GM12878 (cell line): Measurements from ENCODE around the gene SHC3. TPM values are rescaled to one million over a fixed set of nuclear protein-coding genes. Genes with fewer than 3 reads are reported as not detected.

Experiments used
- ATAC-seq: fragments of 200-7000 bp; cut with Tn5 transposase; 3 replicates; pipeline ENCODE4 v1.9.1; 2020; ENCODE audit warnings: mild to moderate bottlenecking, moderate library complexity
- BruUV-seq: library from RNA; stranded (reverse); fragments of 400-500 nt; replicated peaks from 2 replicates; lab custom pipeline; 2021; lab: Mats Ljungman, UMichigan
- CTCF ChIA-PET: fragments of 300-600 bp; sonication (Branson Sonifier 250); formaldehyde crosslinking; extraction: SDS; loops from one replicate; lab custom pipeline; 2021; ENCODE audit warnings: inconsistent platforms; lab: Yijun Ruan, JAX
- POLR2A ChIA-PET: fragments of 350-600 bp; formaldehyde crosslinking; extraction: SDS; loops from one replicate; lab custom pipeline; 2021; ENCODE audit warnings: inconsistent platforms; lab: Charles Lee
- RAD21 ChIA-PET: fragments of 300-600 bp; sonication (Branson Sonifier 250); formaldehyde crosslinking; loops from one replicate; lab custom pipeline; 2023; ENCODE audit warnings: antibody characterized with exemption; ENCODE audit not compliant: unreplicated experiment; lab: Charles Lee
- SMC1A ChIA-PET: fragments of 300-600 bp; sonication (Branson Sonifier 250); formaldehyde crosslinking; loops from one replicate; lab custom pipeline; 2023; ENCODE audit not compliant: unreplicated experiment, uncharacterized antibody; lab: Charles Lee
- DNase-seq: peaks from one replicate; pipeline ENCODE4 v3.0.0-alpha.2; 2011; ENCODE audit warnings: low read depth, low spot score
- FAIRE-seq: peaks from 3 replicates; lab custom pipeline; 2011; peaks lifted over from hg19 to GRCh38; lab: Jason Lieb, UNC
- H2AFZ ChIP-seq: 2 replicates; pipeline ENCODE4 v1.6.0; 2011; ENCODE audit warnings: low read depth, low read length, control low read depth; ENCODE audit not compliant: control insufficient read depth
- H3K27ac ChIP-seq: 2 replicates; pipeline ENCODE4 v1.5.1; 2011; ENCODE audit warnings: control low read depth; ENCODE audit not compliant: control insufficient read depth, insufficient read depth
- H3K27me3 ChIP-seq, 2 experiments: replicated peaks in 1 of 2; 2 replicates each; pipeline versions ENCODE4 v1.6.0 to v1.6.1; 2011; ENCODE audit warnings: low read length in 1 of 2; ENCODE audit not compliant: control insufficient read depth in 2 of 2, insufficient read depth in 2 of 2
- H3K36me3 ChIP-seq, 2 experiments: 2 replicates each; pipeline ENCODE4 v1.5.1; 2011; ENCODE audit warnings: low read length in 1 of 2; ENCODE audit not compliant: control insufficient read depth in 2 of 2, insufficient read depth in 2 of 2
- H3K4me1 ChIP-seq: 2 replicates; pipeline ENCODE4 v1.6.1; 2011; ENCODE audit warnings: mild to moderate bottlenecking, low read length, moderate library complexity, mixed read lengths; ENCODE audit not compliant: control insufficient read depth, insufficient read depth
- H3K4me2 ChIP-seq: 2 replicates; pipeline ENCODE4 v1.6.0; 2011; ENCODE audit warnings: control low read depth; ENCODE audit not compliant: control insufficient read depth, insufficient read depth
- H3K4me3 ChIP-seq: fragments of 200-600 bp; sonication (generic); 2 replicates; pipeline ENCODE4 v1.5.1; 2016
- H3K79me2 ChIP-seq: 2 replicates; pipeline ENCODE4 v1.6.0; 2011; ENCODE audit warnings: low read length; ENCODE audit not compliant: control insufficient read depth, insufficient read depth
- H3K9ac ChIP-seq: 2 replicates; pipeline ENCODE4 v1.8.0; 2011; ENCODE audit warnings: low read length, control low read depth, mixed read lengths; ENCODE audit not compliant: control insufficient read depth, insufficient read depth
- H3K9me3 ChIP-seq: replicated peaks from 3 replicates; pipeline ENCODE4 v1.5.1; 2011; ENCODE audit warnings: mild to moderate bottlenecking, low read length; ENCODE audit not compliant: control insufficient read depth, insufficient read depth
- H4K20me1 ChIP-seq: 2 replicates; pipeline ENCODE4 v1.6.0; 2011; ENCODE audit not compliant: control insufficient read depth, insufficient read depth
- CBX3 ChIP-seq: fragments of 200-600 bp; sonication (generic); IDR thresholded peaks from 2 replicates; pipeline ENCODE4 v1.6.1; 2016; ENCODE audit warnings: low read depth, borderline replicate concordance
- CUX1 ChIP-seq: IDR thresholded peaks from 2 replicates; pipeline ENCODE4 v1.6.1; 2012; ENCODE audit warnings: improper control_type of control experiment, low read depth, low read length; ENCODE audit not compliant: insufficient replicate concordance
- KDM1A ChIP-seq: fragments of 200-600 bp; sonication (generic); IDR thresholded peaks from 2 replicates; pipeline ENCODE4 v1.6.1; 2016; ENCODE audit warnings: borderline replicate concordance
- LARP7 ChIP-seq: fragments of 450-650 bp; IDR thresholded peaks from 2 replicates; pipeline ENCODE4 v1.6.1; 2017; ENCODE audit warnings: mild to moderate bottlenecking
- MTA3 ChIP-seq: IDR thresholded peaks from 2 replicates; pipeline ENCODE4 v1.6.1; 2012; ENCODE audit warnings: low read length, inconsistent platforms, borderline replicate concordance
- MYB ChIP-seq: fragments of 150-350 bp; IDR thresholded peaks from 2 replicates; pipeline ENCODE4 v1.6.1; 2014; ENCODE audit warnings: mild to moderate bottlenecking, low read depth, low read length, borderline replicate concordance
- RAD21 ChIP-seq: IDR thresholded peaks from 2 replicates; pipeline ENCODE4 v1.6.1; 2011; ENCODE audit warnings: mild to moderate bottlenecking, low read depth, low read length, moderate library complexity; ENCODE audit not compliant: insufficient read depth
- RCOR1 ChIP-seq: conservative IDR thresholded peaks from 2 replicates; pipeline ENCODE4 v1.6.1; 2012; ENCODE audit warnings: low read depth, low read length, improper control_type of control experiment
- SIN3A ChIP-seq: IDR thresholded peaks from 2 replicates; pipeline ENCODE4 v1.6.1; 2012; ENCODE audit warnings: low read depth, low read length, improper control_type of control experiment
- SMC3 ChIP-seq: IDR thresholded peaks from 2 replicates; pipeline ENCODE4 v1.6.1; 2011; ENCODE audit warnings: low read length, improper control_type of control experiment, borderline replicate concordance
- TCF7 ChIP-seq: IDR thresholded peaks from 2 replicates; pipeline ENCODE4 v1.6.1; 2014; ENCODE audit warnings: antibody characterized with exemption, borderline replicate concordance
- ZNF217 ChIP-seq: fragments of 450-650 bp; IDR thresholded peaks from 2 replicates; pipeline ENCODE4 v1.6.1; 2017; ENCODE audit warnings: antibody characterized with exemption, mild to moderate bottlenecking
- WGBS: methylation state at CpG from one replicate; pipeline ENCODE4 v1.1.6; 2016; ENCODE audit warnings: low lambda C conversion rate; ENCODE audit not compliant: insufficient replicate concordance, insufficient coverage; ENCODE audit errors: missing lambda C conversion rate; 5-methylcytosine and 5-hydroxymethylcytosine counted together
- in situ Hi-C: fragments of 300-500 bp; cut with MboI; formaldehyde crosslinking; loops from 9 replicates; pipeline ENCODE4 v1.14.3; 2018; ENCODE audit warnings: mixed read lengths
- intact Hi-C: fragments of 100-400 bp; cut with micrococcal nuclease; formaldehyde crosslinking; loops from one replicate; pipeline ENCODE4 v1.14.2; 2022; ENCODE audit not compliant: unreplicated experiment
- polyA plus RNA-seq, 11 experiments: library from polyadenylated mRNA; depleted of rRNA in 4 of 11; unstranded in 6 of 11; stranded (reverse) in 5 of 11; fragments of >200 nt; fragmentation: Nextera tagmentation in 4 of 11; fragmentation: Illumina TruSeq in 1 of 11; extraction: Ambion mirVana in 4 of 11; extraction: Trizol in 1 of 11; gene quantifications; 1 replicate in 1 of 11; 2 replicates in 10 of 11; pipeline versions ENCODE4 v1.2.1 to v1.2.3, GENCODE V29; 2011 to 2016; ENCODE audit warnings: inconsistent platforms in 2 of 11, missing spikeins in 2 of 11, low read depth in 1 of 11
- total RNA-seq, 4 experiments: library from RNA; depleted of rRNA in 3 of 4; stranded (reverse); fragments of >200 nt in 3 of 4; fragmentation: Illumina TruSeq in 1 of 4; extraction: Trizol in 1 of 4; gene quantifications; 2 replicates each; pipeline versions ENCODE4 v1.2.1 to v1.2.3, GENCODE V29; 2013 to 2021
- TF ChIP-seq, protein P1 (sequence below): IDR thresholded peaks from 2 replicates; pipeline ENCODE4 v1.6.1; 2011; ENCODE audit warnings: low read depth, mild to moderate bottlenecking, low read length, moderate library complexity, borderline replicate concordance; ENCODE audit errors: extremely low read depth
- TF ChIP-seq, protein P2 (sequence below): fragments of 150-350 bp; IDR thresholded peaks from 2 replicates; pipeline ENCODE4 v1.6.1; 2014; ENCODE audit warnings: mild to moderate bottlenecking, low read depth, low read length

Gene SHC3
- total and polyA plus RNA-seq, 10 of the 15 experiments (the other 5 are each of a cell fraction or from before 2014, with no cell fraction given), result 0.01 to 0.06 TPM; not detected in 8

DNA sequence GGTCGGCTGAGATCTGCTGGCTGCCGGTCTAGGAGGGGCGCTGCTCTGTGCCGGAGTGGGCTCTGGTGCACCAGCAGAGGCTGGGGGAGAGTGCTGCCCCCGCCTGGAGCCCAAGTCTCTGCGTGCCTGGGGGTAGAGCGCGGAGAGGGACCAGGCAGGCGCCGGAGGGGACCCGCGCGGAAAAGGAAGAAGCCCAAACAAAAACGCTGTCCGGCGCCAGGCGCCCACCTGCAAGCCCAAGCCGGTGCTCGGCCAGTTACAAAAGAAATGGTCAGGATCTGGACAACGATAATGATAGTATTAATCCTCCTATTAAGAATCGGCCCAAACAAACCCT is 187.9 kb downstream of the SHC3 start:
- no peaks in the 10 kb centered on the region for H3K79me2 ChIP-seq
- ChIA-PET SMC1A (no interaction called here), CTCF (no interaction called here), RAD21 (no interaction called here), POLR2A (no interaction called here)
- no peaks in the 10 kb centered on the region for H3K36me3 ChIP-seq
- no peak for TF ChIP-seq ZNF217
- TF ChIP-seq, protein P1, sequence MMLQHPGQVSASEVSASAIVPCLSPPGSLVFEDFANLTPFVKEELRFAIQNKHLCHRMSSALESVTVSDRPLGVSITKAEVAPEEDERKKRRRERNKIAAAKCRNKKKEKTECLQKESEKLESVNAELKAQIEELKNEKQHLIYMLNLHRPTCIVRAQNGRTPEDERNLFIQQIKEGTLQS, result no peak
- TF ChIP-seq TCF7, result no peak
- TF ChIP-seq RAD21, result no peak
- no peak for TF ChIP-seq CBX3
- TF ChIP-seq KDM1A, result no peak
- no peak for TF ChIP-seq SMC3
- no peak for TF ChIP-seq CUX1
- no peak for TF ChIP-seq SIN3A
- TF ChIP-seq LARP7, result no peak
- TF ChIP-seq MYB, result no peak
- no peak for TF ChIP-seq RCOR1
- TF ChIP-seq, protein P2, sequence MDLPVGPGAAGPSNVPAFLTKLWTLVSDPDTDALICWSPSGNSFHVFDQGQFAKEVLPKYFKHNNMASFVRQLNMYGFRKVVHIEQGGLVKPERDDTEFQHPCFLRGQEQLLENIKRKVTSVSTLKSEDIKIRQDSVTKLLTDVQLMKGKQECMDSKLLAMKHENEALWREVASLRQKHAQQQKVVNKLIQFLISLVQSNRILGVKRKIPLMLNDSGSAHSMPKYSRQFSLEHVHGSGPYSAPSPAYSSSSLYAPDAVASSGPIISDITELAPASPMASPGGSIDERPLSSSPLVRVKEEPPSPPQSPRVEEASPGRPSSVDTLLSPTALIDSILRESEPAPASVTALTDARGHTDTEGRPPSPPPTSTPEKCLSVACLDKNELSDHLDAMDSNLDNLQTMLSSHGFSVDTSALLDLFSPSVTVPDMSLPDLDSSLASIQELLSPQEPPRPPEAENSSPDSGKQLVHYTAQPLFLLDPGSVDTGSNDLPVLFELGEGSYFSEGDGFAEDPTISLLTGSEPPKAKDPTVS, result no peak
- no peak for TF ChIP-seq MTA3
- H3K27ac ChIP-seq, result no peak overlapping the region
- in situ Hi-C loops, result no loop called here
- intact Hi-C loops, result loop anchor here (10.0 kb wide), 1 partner anchor 1036 kb away; a partner anchor contains a TSS
- FAIRE-seq (no peak), ATAC-seq (no peak), DNase-seq (no peak)
- peaks cover 1 to 3% of the 10 kb centered on the region in 2 experiments; a peak in 3 of 4 replicates for H3K27me3 ChIP-seq
- no peak overlapping the region for H3K9ac ChIP-seq
- H3K9me3 ChIP-seq, result no peaks in the 10 kb centered on the region
- H4K20me1 ChIP-seq, result no peaks in the 10 kb centered on the region
- BruUV-seq, result no TSS peak
- H2AFZ ChIP-seq, result no peak overlapping the region
- no peak overlapping the region for H3K4me2 ChIP-seq
- H3K4me1 ChIP-seq, result no peaks in the 10 kb centered on the region; the same call in 1 of the 2 replicates
- no peak overlapping the region for H3K4me3 ChIP-seq
- WGBS, result 58% methylated on average over 14 of the region's 21 CpGs
